GM19351 (cell line): ENCODE measurements around the gene BMP7.
"Not testable (repeated sequence)": the region's sequence is repeated elsewhere in the genome, so short reads cannot be mapped to it uniquely, and the experiment has no call there.

Experiments
- ATAC-seq: cut with Tn5 transposase; IDR thresholded peaks from one replicate; pipeline ENCODE4 v1.9.1; 2021; ENCODE audit warnings: mild to moderate bottlenecking, moderate library complexity; ENCODE audit not compliant: unreplicated experiment

BMP7 gene

GRCh38 chr20:57268399-57269076 is 2.1 kb upstream of the BMP7 start:
- no peak for ATAC-seq

- no peak for ATAC-seq
Observed at GRCh38 chr20:57267158-57267821, 849 bp upstream of the BMP7 start.

GRCh38 chr20:57265997-57266290 is 497 bp downstream of the BMP7 start:
- no peak for ATAC-seq

- ATAC-seq = no peak
Observed at GRCh38 chr20:57265336-57265996, 975 bp downstream of the BMP7 start.

GRCh38 chr20:57264908-57265335 is 1.5 kb downstream of the BMP7 start:
- ATAC-seq = not testable (repeated sequence)

- ATAC-seq = no peak
Observed at GRCh38 chr20:57263801-57264792, 2.3 kb downstream of the BMP7 start.

- no peak for ATAC-seq
Observed at GRCh38 chr20:57262784-57263609, 3.4 kb downstream of the BMP7 start.

- ATAC-seq = no peak
Observed at GRCh38 chr20:57262301-57262700, 4.1 kb downstream of the BMP7 start.

GRCh38 chr20:57261457-57262251 is 4.8 kb downstream of the BMP7 start:
- ATAC-seq = no peak

GRCh38 chr20:57260934-57261333 is 5.5 kb downstream of the BMP7 start:
- ATAC-seq = no peak

- no peak for ATAC-seq
Observed at GRCh38 chr20:57259938-57260921, 6.2 kb downstream of the BMP7 start.

- no peak for ATAC-seq
Observed at GRCh38 chr20:57259121-57259937, 7.1 kb downstream of the BMP7 start.

- ATAC-seq = no peak
Observed at GRCh38 chr20:57257701-57258453, 8.6 kb downstream of the BMP7 start.

GRCh38 chr20:57256908-57257307 is 9.5 kb downstream of the BMP7 start:
- no peak for ATAC-seq

- no peak for ATAC-seq
Observed at GRCh38 chr20:57256205-57256604, 10.2 kb downstream of the BMP7 start.

GRCh38 chr20:57255183-57255582 is 11.3 kb downstream of the BMP7 start:
- ATAC-seq = no peak
